CD4-positive, alpha-beta memory T cell (primary cell): ENCODE data around the gene B4GALT2. TPM values are rescaled to one million over a fixed set of nuclear protein-coding genes. Genes with fewer than 3 reads are reported as not detected.

Experiments
- CTCF ChIA-PET: fragments of 350-600 bp; sonication (Branson Sonifier 250); formaldehyde crosslinking; loops from one replicate; lab custom pipeline; 2021; ENCODE audit warnings: inconsistent platforms; ENCODE audit not compliant: partially characterized antibody; lab: Charles Lee
- POLR2A ChIA-PET: fragments of 350-600 bp; sonication (Branson Sonifier 250); formaldehyde crosslinking; loops from one replicate; lab custom pipeline; 2021; ENCODE audit not compliant: partially characterized antibody; lab: Charles Lee
- DNase-seq, 5 donors: peaks; one replicate each; pipeline versions ENCODE4 v3.0.0 to v3.0.0-alpha.2; 2020 to 2022; ENCODE audit warnings: mixed read lengths in 1 of 5
- H3K27ac ChIP-seq: one replicate; pipeline ENCODE4 v1.7.0; 2013; ENCODE audit warnings: low read depth, low read length
- H3K27me3 ChIP-seq: 2 replicates; pipeline ENCODE4 v1.7.0; 2013; ENCODE audit warnings: mild to moderate bottlenecking, low read length, moderate library complexity; ENCODE audit not compliant: insufficient read depth
- H3K36me3 ChIP-seq: 2 replicates; pipeline ENCODE4 v1.7.0; 2013; ENCODE audit warnings: mild to moderate bottlenecking, low read length, moderate library complexity; ENCODE audit not compliant: insufficient read depth
- H3K4me1 ChIP-seq: 2 replicates; pipeline ENCODE4 v1.7.0; 2013; ENCODE audit warnings: mild to moderate bottlenecking, low read length, moderate library complexity; ENCODE audit not compliant: insufficient read depth
- H3K4me3 ChIP-seq, 2 donors: one replicate each; pipeline ENCODE4 v1.7.0; 2013; ENCODE audit warnings: low read length in 2 of 2, mild to moderate bottlenecking in 1 of 2
- H3K9me3 ChIP-seq, 2 donors: one replicate each; pipeline ENCODE4 v1.7.0; 2013; ENCODE audit warnings: low read length in 2 of 2, control low read depth in 1 of 2; ENCODE audit not compliant: control insufficient read depth in 1 of 2
- H3K27ac Mint-ChIP-seq, 7 donors: one replicate each; pipeline ENCODE4 v1.8.0; 2020 to 2021; ENCODE audit warnings: mixed read lengths in 7 of 7, mild to moderate bottlenecking in 6 of 7, inconsistent platforms in 3 of 7, moderate library complexity in 3 of 7
- H3K27me3 Mint-ChIP-seq, 2 donors: one replicate each; pipeline ENCODE4 v1.8.0; 2020 to 2021; ENCODE audit warnings: mixed read lengths in 2 of 2
- H3K36me3 Mint-ChIP-seq, 2 donors: one replicate each; pipeline ENCODE4 v1.8.0; 2020 to 2021; ENCODE audit warnings: mixed read lengths in 2 of 2, inconsistent platforms in 1 of 2, mild to moderate bottlenecking in 1 of 2
- H3K4me1 Mint-ChIP-seq, 4 donors: one replicate each; pipeline ENCODE4 v1.8.0; 2020 to 2021; ENCODE audit warnings: mixed read lengths in 4 of 4, mild to moderate bottlenecking in 1 of 4
- H3K4me3 Mint-ChIP-seq, 8 donors: one replicate each; pipeline ENCODE4 v1.8.0; 2020 to 2021; ENCODE audit warnings: mixed read lengths in 8 of 8, mild to moderate bottlenecking in 7 of 8, moderate library complexity in 6 of 8, inconsistent platforms in 3 of 8
- H3K9me3 Mint-ChIP-seq, 8 donors: one replicate each; pipeline ENCODE4 v1.8.0; 2020 to 2021; ENCODE audit warnings: mixed read lengths in 8 of 8, mild to moderate bottlenecking in 5 of 8, inconsistent platforms in 3 of 8, moderate library complexity in 1 of 8
- intact Hi-C: fragments of 100-400 bp; cut with micrococcal nuclease; formaldehyde crosslinking; loops from one replicate; pipeline ENCODE4 v1.15.1; 2023
- polyA plus RNA-seq, 2 donors: library from polyadenylated mRNA; unstranded; fragments of 300-500 nt; fragmentation: Illumina TruSeq; gene quantifications; one replicate each; pipeline ENCODE4 v1.2.3, GENCODE V29; 2021
- total RNA-seq, 2 experiments: library from RNA; stranded (reverse); gene quantifications; one replicate each; pipeline ENCODE4 v1.2.3, GENCODE V29; 2021

The B4GALT2 gene
- total and polyA plus RNA-seq, 4 experiments from 2014 or later, result 0.26 to 2.1 (median 1.0) TPM

- Histone ChIP-seq H3K9me3 (no peaks in the 10 kb centered on the region), H3K4me3 (peak overlapping the region in 1 of 2 donors; percentile 99), H3K27me3 (no peaks in the 10 kb centered on the region), H3K4me1 (peaks cover 24% of the 10 kb centered on the region), H3K27ac (no peak overlapping the region), H3K36me3 (peaks cover 6% of the 10 kb centered on the region)
- intact Hi-C loops, result loop anchor here (1.0 kb wide), 2 partner anchors 23 to 61 kb away; partner anchors contain the start of gene IPO13
- peak overlapping the region; percentile 92 to 97 (median 94) for H3K4me3 Mint-ChIP-seq
- DNase-seq, result no peak
- peaks cover 0 to 2% (median 0%) of the 10 kb centered on the region in 8 donors for H3K9me3 Mint-ChIP-seq
- H3K36me3 Mint-ChIP-seq, result peaks cover 3 to 24% of the 10 kb centered on the region in 2 donors
- peak overlapping the region; percentile 77 to 93 (median 88) for H3K27ac Mint-ChIP-seq
- H3K27me3 Mint-ChIP-seq, result no peaks in the 10 kb centered on the region
- POLR2A ChIA-PET, result interaction anchor here (0.8 to 1.5 kb wide), 5 partner anchors 16 to 243 kb away, joined by 3 to 19 read pairs (median 5); partner anchors contain the start of genes CCDC24 and IPO13
- CTCF ChIA-PET, result interaction anchor here (1.0 kb wide), 1 partner anchor 22 kb away, joined by 3 read pairs; the partner anchor contains the start of gene IPO13
- H3K4me1 Mint-ChIP-seq, result peaks cover 23 to 40% (median 30%) of the 10 kb centered on the region in 4 donors
Observed at GRCh38 chr1:43969416-43969745, 9.6 kb upstream of the B4GALT2 start.

GRCh38 chr1:43969746-43970466, 9.1 kb upstream of the B4GALT2 start, which contains the start of gene DPH2:
Gene DPH2 (plus strand): TSS chr1:43970010. CDS start chr1:43970176, 166 bp downstream.
- Mint-ChIP-seq H3K27ac (peak within 1 kb of the TSS; percentile 77 to 93 (median 88)), H3K9me3 (peaks cover 0 to 2% (median 0%) of the 10 kb centered on the region in 8 donors), H3K27me3 (no peaks in the 10 kb centered on the region), H3K4me1 (peaks cover 23 to 41% (median 32%) of the 10 kb centered on the region in 4 donors), H3K4me3 (peak within 1 kb of the TSS; percentile 92 to 97 (median 94)), H3K36me3 (peaks cover 3 to 27% of the 10 kb centered on the region in 2 donors)
- H3K4me3 ChIP-seq, result peak within 1 kb of the TSS; percentile 89 to 99
- H3K4me1 ChIP-seq, result peaks cover 24% of the 10 kb centered on the region
- H3K27ac ChIP-seq, result peak within 1 kb of the TSS; percentile 57
- H3K27me3 ChIP-seq, result no peaks in the 10 kb centered on the region
- POLR2A ChIA-PET, result interaction anchor here (0.6 to 1.5 kb wide), 9 partner anchors 17 to 1552 kb away, joined by 3 to 19 read pairs (median 3); partner anchors contain the start of genes CCDC24, IPO13, KDM4A and PRDX1
- H3K36me3 ChIP-seq, result peaks cover 6% of the 10 kb centered on the region
- DNase-seq, result peak; percentile 86 to 99 (median 91)
- intact Hi-C loops, result loop anchor here (1.0 kb wide), 2 partner anchors 24 to 60 kb away; partner anchors contain the start of gene IPO13
- CTCF ChIA-PET, result interaction anchor here (0.9 to 1.3 kb wide), 3 partner anchors 23 to 36 kb away, joined by 3 to 5 read pairs (median 3); partner anchors contain the start of gene IPO13
- no peaks in the 10 kb centered on the region for H3K9me3 ChIP-seq

- H3K9me3 Mint-ChIP-seq, result peaks cover 0 to 2% (median 0%) of the 10 kb centered on the region in 8 donors
- peak overlapping the region; percentile 57 for H3K27ac ChIP-seq
- no peaks in the 10 kb centered on the region for H3K9me3 ChIP-seq
- POLR2A ChIA-PET, result interaction anchor here (0.6 to 5.7 kb wide), 8 partner anchors 18 to 1551 kb away, joined by 3 to 44 read pairs (median 4); partner anchors contain the start of genes CCDC24, IPO13, KDM4A and PRDX1
- no peaks in the 10 kb centered on the region for H3K27me3 Mint-ChIP-seq
- H3K4me3 Mint-ChIP-seq, result peak overlapping the region; percentile 92 to 97 (median 94)
- intact Hi-C loops, result no loop called here
- peak overlapping the region; percentile 89 to 99 for H3K4me3 ChIP-seq
- CTCF ChIA-PET, result interaction anchor here (0.9 to 1.3 kb wide), 2 partner anchors 25 to 36 kb away, joined by 3 to 5 read pairs; no protein-coding TSS in a partner anchor
- peaks cover 23 to 43% (median 33%) of the 10 kb centered on the region in 4 donors for H3K4me1 Mint-ChIP-seq
- peaks cover 3 to 29% of the 10 kb centered on the region in 2 donors for H3K36me3 Mint-ChIP-seq
- H3K4me1 ChIP-seq, result peaks cover 24% of the 10 kb centered on the region
- no peaks in the 10 kb centered on the region for H3K27me3 ChIP-seq
- peaks cover 6% of the 10 kb centered on the region for H3K36me3 ChIP-seq
- H3K27ac Mint-ChIP-seq, result peak overlapping the region in 6 of 7 donors; percentile 77 to 93 (median 87)
- no peak for DNase-seq
Observed at GRCh38 chr1:43970502-43970901, 8.5 kb upstream of the B4GALT2 start.

GRCh38 chr1:43970911-43971310, 8.1 kb upstream of the B4GALT2 start:
- Histone ChIP-seq H3K4me1 (peaks cover 28% of the 10 kb centered on the region), H3K27me3 (no peaks in the 10 kb centered on the region), H3K27ac (no peak overlapping the region), H3K4me3 (no peak overlapping the region), H3K36me3 (peaks cover 6% of the 10 kb centered on the region), H3K9me3 (no peaks in the 10 kb centered on the region)
- peak overlapping the region in 2 of 7 donors; percentile 27 to 88 for H3K27ac Mint-ChIP-seq
- peaks cover 0 to 2% (median 0%) of the 10 kb centered on the region in 8 donors for H3K9me3 Mint-ChIP-seq
- ChIA-PET POLR2A (interaction anchor here (1.3 to 5.7 kb wide), 5 partner anchors 18 to 1551 kb away, joined by 3 to 44 read pairs (median 4); partner anchors contain the start of genes CCDC24, IPO13 and PRDX1), CTCF (interaction anchor here (0.9 to 1.3 kb wide), 2 partner anchors 25 to 35 kb away, joined by 3 to 5 read pairs; no protein-coding TSS in a partner anchor)
- peak overlapping the region; percentile 92 to 97 (median 94) for H3K4me3 Mint-ChIP-seq
- H3K27me3 Mint-ChIP-seq, result no peaks in the 10 kb centered on the region
- intact Hi-C loops, result no loop called here
- peaks cover 27 to 47% (median 37%) of the 10 kb centered on the region in 4 donors for H3K4me1 Mint-ChIP-seq
- peaks cover 3 to 33% of the 10 kb centered on the region in 2 donors for H3K36me3 Mint-ChIP-seq
- DNase-seq, result no peak

- Histone ChIP-seq H3K27ac (no peak overlapping the region), H3K36me3 (peaks cover 9% of the 10 kb centered on the region), H3K27me3 (no peaks in the 10 kb centered on the region), H3K4me3 (no peak overlapping the region), H3K4me1 (peaks cover 34% of the 10 kb centered on the region), H3K9me3 (no peaks in the 10 kb centered on the region)
- H3K27ac Mint-ChIP-seq, result no peak overlapping the region
- DNase-seq, result no peak
- CTCF ChIA-PET, result interaction anchor here (1.3 kb wide), 1 partner anchor 26 kb away, joined by 5 read pairs; no protein-coding TSS in a partner anchor
- peaks cover 4 to 36% of the 10 kb centered on the region in 2 donors for H3K36me3 Mint-ChIP-seq
- intact Hi-C loops, result no loop called here
- peaks cover 0 to 2% (median 0%) of the 10 kb centered on the region in 8 donors for H3K9me3 Mint-ChIP-seq
- POLR2A ChIA-PET, result interaction anchor here (1.4 to 5.7 kb wide), 2 partner anchors 17 to 24 kb away, joined by 3 to 44 read pairs; partner anchors contain the start of gene IPO13
- H3K27me3 Mint-ChIP-seq, result no peaks in the 10 kb centered on the region
- peaks cover 30 to 52% (median 41%) of the 10 kb centered on the region in 4 donors for H3K4me1 Mint-ChIP-seq
- peak overlapping the region in 7 of 8 donors; percentile 92 to 97 (median 94) for H3K4me3 Mint-ChIP-seq
Observed at GRCh38 chr1:43971336-43971980, 7.6 kb upstream of the B4GALT2 start.

GRCh38 chr1:43973981-43974442, 5.0 kb upstream of the B4GALT2 start:
- Mint-ChIP-seq H3K27ac (peak overlapping the region; percentile 95 to 98 (median 96)), H3K4me3 (peak overlapping the region; percentile 90 to 98 (median 92)), H3K36me3 (peaks cover 24 to 57% of the 10 kb centered on the region in 2 donors), H3K9me3 (peaks cover 0 to 2% (median 0%) of the 10 kb centered on the region in 8 donors), H3K27me3 (no peaks in the 10 kb centered on the region), H3K4me1 (peaks cover 47 to 76% (median 63%) of the 10 kb centered on the region in 4 donors)
- Histone ChIP-seq H3K4me3 (peak overlapping the region; percentile 81 to 96), H3K27ac (peak overlapping the region; percentile 83), H3K4me1 (peaks cover 56% of the 10 kb centered on the region), H3K27me3 (no peaks in the 10 kb centered on the region), H3K36me3 (peaks cover 29% of the 10 kb centered on the region), H3K9me3 (no peaks in the 10 kb centered on the region)
- ChIA-PET POLR2A (interaction anchor here (1.1 to 5.7 kb wide), 5 partner anchors 18 to 607 kb away, joined by 3 to 44 read pairs (median 6); partner anchors contain the start of genes CCDC24, IPO13, KDM4A and SLC6A9), CTCF (interaction anchor here (1.6 kb wide), 1 partner anchor 16 kb away, joined by 8 read pairs; no protein-coding TSS in a partner anchor)
- intact Hi-C loops, result loop anchor here (1.0 kb wide), 2 partner anchors 28 to 56 kb away; partner anchors contain the start of gene IPO13
- DNase-seq, result no peak
